ENCODE results near the gene LRRK1.

DNA sequence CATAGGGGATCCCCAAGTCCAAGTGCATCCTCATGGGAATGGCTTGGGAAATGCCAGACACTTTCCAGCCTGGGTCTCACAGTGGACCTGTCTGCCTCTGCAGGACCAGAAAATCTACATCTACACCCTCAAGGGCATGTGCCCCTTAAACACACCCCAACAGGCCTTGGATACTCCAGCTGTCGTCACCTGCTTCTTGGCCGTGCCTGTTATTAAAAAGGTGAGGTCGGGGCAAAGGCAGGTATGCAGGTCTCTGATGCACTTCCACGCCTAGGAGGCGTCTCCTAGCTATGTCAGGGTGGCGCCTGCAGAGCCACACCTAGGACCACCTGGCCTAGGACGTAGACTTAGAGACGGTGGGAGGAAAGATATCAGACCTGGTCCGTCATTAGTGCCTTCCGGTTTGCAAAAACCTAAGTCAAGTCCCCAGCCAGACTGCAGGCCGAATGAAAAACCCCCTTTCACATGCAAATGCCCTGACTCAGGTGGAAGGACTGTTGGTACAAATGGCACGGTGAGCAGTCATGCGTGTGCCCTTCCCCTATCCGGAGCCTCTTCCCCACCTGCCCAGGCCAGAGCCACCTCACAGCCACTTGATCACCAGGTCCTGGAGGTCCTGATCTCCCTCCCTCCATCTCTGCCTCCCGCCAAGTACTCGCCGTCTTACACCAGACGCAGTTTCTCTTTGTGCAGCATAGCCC is 143.5 kb downstream of the LRRK1 start:
- TF ChIP-seq POLR2AphosphoS5 (IDR thresholded peaks at IDR 0.05; ENCODE audit: low read depth, low read length) = no peak
- no peak for TF ChIP-seq TAF1 (IDR thresholded peaks at IDR 0.05; ENCODE audit: low read depth, low read length)
- TF ChIP-seq POLR2A (IDR thresholded peaks at IDR 0.05; ENCODE audit: low read depth, low read length) = no peak
- no peak for TF ChIP-seq SPI1 (IDR thresholded peaks at IDR 0.05; ENCODE audit: low read depth, low read length)
- peak; percentile 69; the same call in 1 of the 2 replicates for TF ChIP-seq POU2F2 (IDR thresholded peaks at IDR 0.05; ENCODE audit: low read depth, low read length)

Measured in GM12891 (cell line).